ENCODE measurements around the gene KLHL35. TPM values are rescaled to one million over a fixed set of nuclear protein-coding genes. Genes with fewer than 3 reads are reported as not detected.

KLHL35 gene, protein sequence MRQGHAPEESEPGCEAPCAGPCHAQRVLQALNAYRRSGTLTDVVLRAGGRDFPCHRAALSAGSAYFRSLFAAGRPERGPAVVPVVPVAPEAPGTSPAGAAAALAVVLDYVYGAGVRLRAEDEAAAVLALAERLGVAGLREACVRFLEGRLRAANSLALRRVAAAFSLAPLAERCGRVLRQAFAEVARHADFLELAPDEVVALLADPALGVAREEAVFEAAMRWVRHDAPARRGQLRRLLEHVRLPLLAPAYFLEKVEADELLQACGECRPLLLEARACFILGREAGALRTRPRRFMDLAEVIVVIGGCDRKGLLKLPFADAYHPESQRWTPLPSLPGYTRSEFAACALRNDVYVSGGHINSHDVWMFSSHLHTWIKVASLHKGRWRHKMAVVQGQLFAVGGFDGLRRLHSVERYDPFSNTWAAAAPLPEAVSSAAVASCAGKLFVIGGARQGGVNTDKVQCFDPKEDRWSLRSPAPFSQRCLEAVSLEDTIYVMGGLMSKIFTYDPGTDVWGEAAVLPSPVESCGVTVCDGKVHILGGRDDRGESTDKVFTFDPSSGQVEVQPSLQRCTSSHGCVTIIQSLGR
- total RNA-seq (1.8 TPM), polyA plus RNA-seq (ENCODE audit: insufficient read depth, low read depth, low replicate concordance) (0.26 TPM)
- long read RNA-seq, donor 1: 0 reads
- long read RNA-seq, donor 2, partial matches to known transcripts: 0 of 1 reads
- long read RNA-seq, donor 2, other reads (novel, unspliced or antisense): 0 of 1 reads
- long read RNA-seq, donor 3, partial matches to known transcripts: 0 of 1 reads
- long read RNA-seq, donor 3, other reads (novel, unspliced or antisense): 0 of 1 reads
- long read RNA-seq, donor 4: 0 reads
- long read RNA-seq, donor 5: 0 reads
- long read RNA-seq, donor 6: 0 reads
- long read RNA-seq, donor 7, partial matches to known transcripts: 0 of 2 reads
- long read RNA-seq, donor 7, other reads (novel, unspliced or antisense): 1 of 2 reads
- long read RNA-seq, donor 8, partial matches to known transcripts: 0 of 1 reads
- long read RNA-seq, donor 8, other reads (novel, unspliced or antisense): 0 of 1 reads
- long read RNA-seq, donor 9: 0 reads
- long read RNA-seq, donor 10: 0 reads

DNA sequence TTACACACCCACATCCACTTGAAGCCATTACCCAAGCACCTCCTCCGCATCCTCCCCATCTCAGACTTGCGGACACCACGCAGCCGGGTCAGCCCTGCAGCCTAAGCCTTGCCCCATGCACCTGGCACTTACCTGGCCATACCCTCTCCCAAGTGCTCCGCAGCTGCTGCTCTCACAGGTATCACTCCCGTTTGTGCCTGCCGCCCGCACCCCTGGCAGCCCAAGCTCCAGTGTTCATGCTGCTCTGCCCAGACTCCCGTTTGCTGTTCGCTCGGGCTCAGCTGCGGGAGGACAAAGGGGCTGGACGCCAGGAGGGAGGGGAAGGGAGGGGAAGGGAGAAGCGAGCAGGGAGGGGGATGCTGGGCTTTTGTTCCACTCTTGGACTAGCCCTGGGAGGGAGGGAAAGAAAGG, at the start of gene KLHL35:
Gene KLHL35, minus strand, starts transcription at position 293 of the 411 bp plus-strand sequence. CDS start 2,574 bp downstream, outside the sequence.
- TF ChIP-seq CTCF (IDR thresholded peaks at IDR 0.05; ENCODE audit: borderline replicate concordance, extremely low read depth, insufficient read depth): no peak
- FAIRE-seq: no peak
- Histone ChIP-seq H3K27ac (ENCODE audit: low read depth in 2 of 2, low read length in 2 of 2) (no peak within 1 kb of the TSS), H3K9ac (ENCODE audit: low read length in 3 of 3) (no peak within 1 kb of the TSS), H3K36me3 (ENCODE audit: control insufficient read depth in 2 of 3, insufficient read depth in 3 of 3, low read length in 3 of 3) (no peaks in the 10 kb centered on the region), H3K4me3 (ENCODE audit: low read length in 3 of 3) (no peak within 1 kb of the TSS), H3K9me3 (ENCODE audit: control insufficient read depth in 2 of 3, insufficient read depth in 1 of 3, low read length in 3 of 3) (no peaks in the 10 kb centered on the region), H3K4me1 (ENCODE audit: control insufficient read depth in 2 of 3, insufficient read depth in 2 of 3, low read depth in 1 of 3, low read length in 3 of 3) (peaks cover 0 to 10% (median 0%) of the 10 kb centered on the region in 3 donors), H3K27me3 (ENCODE audit: control insufficient read depth, insufficient read depth, low read length) (peaks cover 29% of the 10 kb centered on the region)
- peak in 2 of 5 donors; percentile 30 to 42 for DNase-seq
- intact Hi-C loops (cut with DNase I): no loop called here

- H3K4me1 ChIP-seq (ENCODE audit: control insufficient read depth in 2 of 3, insufficient read depth in 2 of 3, low read depth in 1 of 3, low read length in 3 of 3): peaks cover 0 to 3% (median 0%) of the 10 kb centered on the region in 3 donors
- no peaks in the 10 kb centered on the region for H3K27me3 ChIP-seq (ENCODE audit: control insufficient read depth, insufficient read depth, low read length)
- no peak overlapping the region for H3K27ac ChIP-seq (ENCODE audit: low read depth in 2 of 2, low read length in 2 of 2)
- H3K4me3 ChIP-seq (ENCODE audit: low read length in 3 of 3): no peak overlapping the region
- H3K9ac ChIP-seq (ENCODE audit: low read length in 3 of 3): no peak overlapping the region
- H3K9me3 ChIP-seq (ENCODE audit: control insufficient read depth in 2 of 3, insufficient read depth in 1 of 3, low read length in 3 of 3): no peaks in the 10 kb centered on the region
- FAIRE-seq (no peak), DNase-seq (peak in 1 of 5 donors; percentile 54)
- no peak for TF ChIP-seq CTCF (IDR thresholded peaks at IDR 0.05; ENCODE audit: borderline replicate concordance, extremely low read depth, insufficient read depth)
- intact Hi-C loops (cut with DNase I): no loop called here
- H3K36me3 ChIP-seq (ENCODE audit: control insufficient read depth in 2 of 3, insufficient read depth in 3 of 3, low read length in 3 of 3): no peaks in the 10 kb centered on the region
Measured at GRCh38 chr11:75481922-75482606, 49.1 kb upstream of the KLHL35 start.

DNA sequence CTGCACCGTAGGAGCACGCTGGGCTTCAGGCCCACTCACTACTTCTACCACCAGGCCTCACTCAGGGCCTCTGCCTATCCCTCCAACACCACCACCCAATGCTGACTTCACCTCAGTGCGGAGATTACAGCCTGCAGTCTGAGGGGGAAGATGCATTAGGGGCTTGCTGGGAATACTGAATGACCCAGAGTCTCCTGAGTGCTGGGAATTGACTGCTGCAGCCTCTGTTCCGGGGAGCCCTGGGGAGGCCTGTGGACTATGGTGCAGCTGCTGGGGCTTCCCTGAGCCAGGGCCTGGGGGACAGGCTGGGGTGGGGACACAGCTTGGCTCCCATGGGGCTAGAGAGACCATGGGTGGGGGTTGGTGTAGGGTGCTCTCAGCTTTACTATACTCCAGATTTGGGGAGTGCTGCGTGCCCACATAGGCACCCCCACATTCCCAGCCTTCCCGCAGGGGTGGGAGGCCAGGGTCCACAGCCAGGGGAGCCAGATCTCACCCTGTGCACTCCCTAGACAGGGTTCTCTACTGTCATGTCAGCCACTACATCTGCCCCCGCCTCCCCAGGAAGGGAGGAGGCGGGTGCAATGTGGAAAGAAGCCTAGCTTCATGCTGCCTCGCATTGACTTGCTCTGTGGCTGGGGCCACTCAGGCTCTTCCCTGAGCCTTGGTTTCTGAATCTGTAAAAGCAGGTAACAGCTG, 48.4 kb upstream of the KLHL35 start:
- H3K9ac ChIP-seq (ENCODE audit: low read length in 3 of 3): no peak overlapping the region
- no peaks in the 10 kb centered on the region for H3K36me3 ChIP-seq (ENCODE audit: control insufficient read depth in 2 of 3, insufficient read depth in 3 of 3, low read length in 3 of 3)
- intact Hi-C loops (cut with DNase I): no loop called here
- peak in 1 of 5 donors; percentile 57 for DNase-seq
- no peaks in the 10 kb centered on the region for H3K9me3 ChIP-seq (ENCODE audit: control insufficient read depth in 2 of 3, insufficient read depth in 1 of 3, low read length in 3 of 3)
- FAIRE-seq: no peak
- H3K4me3 ChIP-seq (ENCODE audit: low read length in 3 of 3): no peak overlapping the region
- H3K27ac ChIP-seq (ENCODE audit: low read depth in 2 of 2, low read length in 2 of 2): no peak overlapping the region
- H3K4me1 ChIP-seq (ENCODE audit: control insufficient read depth in 2 of 3, insufficient read depth in 2 of 3, low read depth in 1 of 3, low read length in 3 of 3): peaks cover 0 to 3% (median 0%) of the 10 kb centered on the region in 3 donors
- no peak for TF ChIP-seq CTCF (IDR thresholded peaks at IDR 0.05; ENCODE audit: borderline replicate concordance, extremely low read depth, insufficient read depth)
- no peaks in the 10 kb centered on the region for H3K27me3 ChIP-seq (ENCODE audit: control insufficient read depth, insufficient read depth, low read length)
